ENCODE data around the gene RASA1.

DNA sequence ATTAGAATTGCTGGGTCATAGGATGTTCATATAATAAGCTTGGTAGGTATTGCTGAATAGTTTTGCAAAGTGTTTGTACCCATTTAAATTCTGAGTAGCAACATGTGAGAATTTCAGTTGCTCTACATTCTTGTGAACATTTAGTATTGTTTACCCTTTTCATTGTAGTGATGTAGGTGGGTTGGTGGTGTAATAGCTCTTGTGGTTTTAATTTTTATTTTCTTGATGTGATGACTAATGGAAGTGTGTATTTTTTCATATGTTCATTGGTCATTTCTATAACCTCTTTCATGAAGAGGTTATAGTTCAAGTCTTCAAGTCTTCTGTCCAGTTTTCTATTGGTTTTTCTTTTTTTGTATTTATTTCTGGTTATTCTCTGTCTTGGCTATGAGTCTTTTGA, 34.4 kb downstream of the RASA1 start:
- TF ChIP-seq POLR2A (IDR thresholded peaks at IDR 0.05) = no peak
- TF ChIP-seq CTCF (IDR thresholded peaks at IDR 0.05) = no peak
